Limb (tissue), 2 donors: ENCODE measurements around the gene IL1RAPL1.
"Not testable (repeated sequence)": the region's sequence is repeated elsewhere in the genome, so short reads cannot be mapped to it uniquely, and the experiment has no call there.

ENCODE experiments used
- DNase-seq, 2 donors: peaks; one replicate each; pipeline ENCODE4 v3.0.0-alpha.2; 2016; ENCODE audit errors: extremely low spot score in 2 of 2

The IL1RAPL1 gene

DNA sequence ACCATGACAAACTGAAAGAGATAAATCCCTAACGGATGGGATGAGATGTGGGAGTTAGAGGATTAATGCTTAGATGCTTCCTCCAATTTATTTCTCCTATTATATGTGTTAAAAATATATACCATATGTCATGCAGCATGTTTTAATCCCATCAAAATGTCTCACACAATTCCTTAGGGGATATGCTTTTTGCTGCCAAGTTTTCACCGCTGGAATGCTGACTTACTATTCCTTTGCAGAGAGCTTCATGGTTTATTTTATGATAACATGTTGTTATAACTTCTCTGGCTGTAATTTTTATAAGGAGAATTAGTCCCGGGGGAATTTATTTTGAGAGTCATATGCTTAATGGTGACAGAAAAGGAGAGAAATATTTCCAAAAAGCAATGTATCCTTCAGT, 670.3 kb downstream of the IL1RAPL1 start:
- peak; percentile 23 to 24 for DNase-seq

DNA sequence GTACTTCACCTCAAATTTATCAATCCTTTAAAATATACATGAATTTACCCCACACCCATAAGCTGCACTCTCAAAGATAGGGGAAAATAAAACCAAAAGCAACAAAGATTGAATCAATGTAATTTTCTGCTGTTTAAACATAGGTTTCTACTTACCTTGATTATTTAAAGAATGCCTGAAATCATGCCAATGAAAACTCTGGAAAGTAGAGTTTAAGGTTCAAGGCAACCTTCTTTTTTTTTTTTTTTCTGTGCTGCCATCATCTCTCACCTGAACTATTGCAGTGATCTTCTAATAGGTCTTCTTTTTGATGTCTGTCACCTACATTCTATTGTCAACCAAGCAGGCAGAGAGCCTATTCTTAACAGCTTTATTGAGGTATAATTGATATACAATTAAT, 682.1 kb downstream of the IL1RAPL1 start:
- no peak for DNase-seq

DNA sequence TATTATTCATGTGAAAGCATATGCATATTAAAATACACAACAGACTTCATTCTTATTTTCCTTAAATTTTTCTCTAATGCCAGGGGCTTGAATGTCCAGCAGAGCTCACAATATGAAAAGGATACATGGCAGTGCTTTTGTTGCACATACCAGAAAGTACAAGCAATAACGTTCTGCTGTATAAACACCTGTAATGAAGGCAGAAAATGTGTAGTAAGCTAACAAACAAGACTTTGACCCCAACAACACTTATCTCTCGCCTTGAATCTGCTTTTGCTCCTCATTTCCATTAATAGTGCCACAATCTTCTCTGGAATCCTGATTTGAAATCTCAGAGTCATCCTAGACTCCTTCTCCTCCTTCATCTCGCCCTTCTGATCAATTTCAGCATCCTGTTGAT, 687.3 kb downstream of the IL1RAPL1 start:
- DNase-seq, result no peak

DNA sequence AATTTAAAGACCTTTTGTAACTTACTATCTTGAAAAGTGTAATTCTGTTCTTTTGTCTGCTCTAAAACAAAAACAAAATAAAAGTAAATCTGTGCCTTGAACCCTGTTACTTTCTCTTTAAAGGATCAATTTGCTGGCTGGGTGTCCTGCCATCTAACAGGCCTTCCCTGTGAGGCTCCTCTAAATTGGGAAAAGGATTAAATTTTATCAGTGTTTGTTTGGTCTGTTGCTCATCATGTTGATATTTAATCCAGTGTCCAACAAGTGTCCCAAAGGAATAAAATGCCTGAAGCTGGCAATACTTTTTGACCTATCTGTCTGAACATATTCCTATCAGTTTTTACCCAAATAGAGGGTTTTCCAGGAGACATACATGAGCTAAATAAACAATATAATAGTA, 688.7 kb downstream of the IL1RAPL1 start:
- no peak for DNase-seq

DNA sequence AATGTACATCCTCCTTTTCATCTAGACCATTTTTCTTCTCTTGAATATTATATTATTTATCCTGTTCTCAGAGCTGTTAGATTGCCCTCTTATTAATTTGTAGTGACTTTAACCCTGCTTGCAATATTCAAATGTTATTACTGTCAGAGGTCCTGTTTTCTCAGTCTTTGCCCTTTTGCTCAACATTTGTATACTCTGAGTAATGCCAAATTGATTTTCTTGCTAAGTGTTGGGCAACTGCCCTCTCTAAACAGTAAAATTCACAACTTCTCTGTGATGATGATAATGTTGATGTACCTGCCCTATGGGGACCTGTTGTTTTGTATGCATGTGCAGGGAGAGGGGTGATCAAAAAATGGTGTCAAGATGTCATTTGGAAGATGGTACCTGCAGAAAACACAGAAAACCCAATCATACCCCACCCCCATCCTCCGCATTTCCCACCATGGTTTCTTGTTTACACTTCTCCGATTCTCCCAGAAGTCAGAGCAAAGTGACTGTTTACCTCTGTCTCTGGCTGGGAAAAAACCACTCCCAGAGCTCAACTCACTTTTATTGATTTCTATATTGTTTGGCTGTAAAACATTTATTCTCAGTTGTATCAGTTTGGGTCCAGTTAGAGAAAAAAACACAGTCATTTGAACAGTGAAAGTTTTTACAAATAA, 694.0 kb downstream of the IL1RAPL1 start:
- no peak for DNase-seq

DNA sequence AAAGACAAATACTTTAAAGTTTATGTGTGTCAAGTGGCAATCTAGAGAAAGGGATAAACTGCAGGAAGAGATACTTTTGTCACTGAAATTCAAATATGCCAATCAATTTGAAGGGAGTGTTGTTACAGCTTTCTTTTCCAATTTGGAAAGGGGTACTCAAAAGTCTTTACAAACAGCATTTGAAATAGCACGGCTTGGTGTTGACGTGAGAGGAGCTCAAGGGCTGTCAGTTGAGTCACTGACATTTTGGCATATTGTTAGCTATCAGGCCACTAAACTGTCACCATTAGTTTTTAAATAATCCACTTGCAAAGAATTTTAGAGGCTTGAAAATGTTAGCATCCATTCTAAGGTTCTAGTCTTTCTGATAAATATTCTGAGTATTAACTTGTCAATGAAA, 698.4 kb downstream of the IL1RAPL1 start:
- DNase-seq, result no peak

DNA sequence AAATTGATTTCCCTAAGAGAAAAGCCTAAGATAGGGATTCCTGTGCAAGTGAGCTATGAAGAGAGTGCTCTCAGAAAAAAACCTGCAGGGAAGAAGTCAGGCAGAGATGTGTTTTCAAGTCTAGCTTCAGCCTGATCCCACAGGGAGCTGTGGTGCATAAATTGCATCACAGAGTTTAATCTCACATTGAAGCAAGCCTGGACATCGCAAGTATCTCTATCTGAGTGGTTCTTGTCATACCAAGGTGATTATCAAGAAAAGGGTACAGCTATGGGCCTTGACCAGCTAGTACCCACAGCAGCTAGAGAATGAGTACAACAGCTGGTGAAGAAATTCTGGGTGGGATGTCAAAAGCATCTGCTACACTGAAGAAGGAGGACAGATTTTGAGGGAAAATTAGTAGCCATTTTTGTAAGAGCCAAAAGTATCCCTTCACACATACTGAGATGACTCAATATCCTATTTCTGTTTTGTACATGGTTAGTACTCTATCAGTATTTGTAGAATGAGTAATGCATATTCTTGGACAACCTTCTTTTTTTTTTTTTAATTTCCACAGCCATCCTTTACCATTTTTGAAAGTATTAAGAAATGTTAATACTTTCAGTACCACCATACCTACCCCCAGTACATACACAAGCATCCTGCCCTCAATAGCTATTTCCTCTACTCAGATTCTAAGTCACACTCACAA, 708.9 kb downstream of the IL1RAPL1 start:
- no peak for DNase-seq

DNA sequence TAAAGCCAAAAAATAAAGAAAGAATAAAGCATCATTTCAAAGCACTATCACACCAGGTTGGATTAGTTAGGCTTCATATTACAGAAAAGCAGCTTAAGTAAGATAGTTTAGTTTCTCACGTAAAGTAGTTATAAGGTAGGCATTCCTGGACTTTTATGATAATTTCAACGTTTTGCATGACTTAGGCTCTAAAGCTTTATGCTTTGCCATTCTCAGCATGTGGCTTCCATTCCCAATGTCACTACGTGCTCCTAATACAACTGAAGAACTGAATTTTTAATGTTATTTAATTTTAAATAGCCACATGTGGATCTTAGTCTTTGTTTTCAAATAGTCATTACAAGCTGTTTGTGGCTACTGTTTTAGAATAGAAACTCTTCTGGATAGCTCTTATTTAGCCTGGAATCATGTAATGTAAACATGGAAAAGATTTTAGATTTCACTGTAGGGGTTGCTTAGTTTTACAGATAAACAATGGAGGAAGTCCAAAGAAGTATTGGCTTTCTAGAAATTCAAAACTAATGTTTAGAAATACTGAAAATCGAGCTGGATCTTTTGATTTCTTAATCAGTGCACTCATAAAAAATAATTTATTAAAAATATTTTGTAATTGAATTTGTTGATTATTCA, 710.0 kb downstream of the IL1RAPL1 start:
- DNase-seq, result no peak

DNA sequence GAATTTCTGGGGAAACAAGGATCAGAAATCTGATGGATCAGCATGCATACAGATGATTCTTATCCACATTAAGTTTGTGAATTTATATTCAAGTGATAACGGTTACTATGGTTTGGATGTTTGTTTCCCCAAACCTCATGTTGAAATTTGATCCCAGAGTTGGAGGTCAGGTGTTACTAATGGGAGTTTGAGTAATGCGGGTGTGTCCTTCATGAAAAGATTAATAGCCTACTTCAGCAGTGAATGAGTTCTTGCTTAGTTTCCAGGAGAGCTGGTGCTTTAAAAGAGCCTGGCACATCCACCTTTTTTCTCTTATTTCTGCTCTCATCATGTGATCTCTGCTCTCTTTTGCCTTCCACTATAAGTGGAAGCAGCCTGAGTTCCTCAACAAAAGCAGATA, 712.4 kb downstream of the IL1RAPL1 start:
- DNase-seq, result no peak

DNA sequence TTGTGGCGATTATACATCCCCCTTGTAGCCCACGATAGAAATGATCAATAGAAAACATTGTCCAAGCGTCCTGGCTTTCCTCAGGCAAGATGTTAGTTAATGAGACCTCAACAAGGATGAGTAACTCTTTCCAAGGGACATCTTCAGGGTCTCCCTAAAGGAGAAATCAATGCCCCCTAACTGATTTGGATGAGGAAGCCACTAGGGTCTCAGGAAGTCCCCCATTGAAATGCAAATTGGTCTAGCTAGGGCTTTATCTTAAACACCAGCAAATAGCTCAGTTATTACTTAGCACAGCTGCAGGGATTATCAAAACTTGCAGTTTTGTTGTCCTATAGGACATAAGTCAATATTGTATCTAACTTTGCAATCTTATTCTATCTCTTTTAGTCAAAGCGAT, 721.5 kb downstream of the IL1RAPL1 start:
- no peak for DNase-seq

DNA sequence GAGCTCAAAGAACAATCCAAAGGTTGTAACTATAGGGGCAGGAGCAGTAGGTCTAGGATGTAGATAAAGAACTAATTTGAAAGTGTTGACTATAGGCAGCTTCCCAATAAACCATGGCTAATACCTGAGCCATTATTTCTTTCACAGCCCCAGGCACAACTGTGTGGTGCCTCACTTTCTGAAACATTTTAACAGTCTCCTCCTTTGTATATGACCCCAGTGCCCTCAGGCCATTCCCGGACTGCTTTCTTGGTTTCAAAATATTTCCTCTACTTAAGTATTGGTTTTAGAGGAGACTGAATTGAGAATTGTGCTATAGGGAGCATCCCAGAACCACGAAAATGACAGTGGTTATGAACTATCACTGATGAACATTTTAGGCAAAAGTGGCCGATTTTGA, 728.7 kb downstream of the IL1RAPL1 start:
- no peak for DNase-seq

DNA sequence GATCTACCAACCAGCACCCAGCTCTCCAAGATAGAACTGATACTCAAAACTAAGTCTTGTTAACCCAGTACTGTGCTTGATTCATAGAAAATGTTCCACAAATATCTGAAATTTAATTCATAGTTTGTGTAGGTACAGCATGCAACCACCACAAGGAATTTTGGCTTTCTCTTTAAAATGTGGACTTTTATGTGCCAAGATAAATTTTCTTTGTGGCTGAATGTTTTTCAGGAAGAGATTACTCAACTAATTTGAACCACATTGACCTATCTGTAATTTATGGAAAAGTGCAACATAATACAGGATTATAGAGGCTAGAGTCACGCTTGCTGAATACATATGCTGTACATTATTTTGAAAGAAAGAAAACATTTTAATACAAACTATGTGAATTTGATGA, 730.8 kb downstream of the IL1RAPL1 start:
- DNase-seq, result peak in 1 of 2 donors; percentile 1

DNA sequence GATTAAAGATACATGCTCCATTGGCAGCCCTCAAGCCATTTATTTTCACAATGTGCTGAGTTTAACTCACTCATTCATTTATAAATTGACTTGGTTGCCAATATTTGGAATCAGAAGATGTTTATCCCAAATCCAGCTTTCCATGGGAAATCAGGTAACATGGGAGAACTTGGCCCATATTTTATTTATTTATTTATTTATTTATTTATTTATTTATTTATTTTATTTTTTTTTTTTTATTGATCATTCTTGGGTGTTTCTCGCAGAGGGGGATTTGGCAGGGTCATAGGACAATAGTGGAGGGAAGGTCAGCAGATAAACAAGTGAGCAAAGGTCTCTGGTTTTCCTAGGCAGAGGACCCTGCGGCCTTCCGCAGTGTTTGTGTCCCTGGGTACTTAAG, 745.2 kb downstream of the IL1RAPL1 start:
- not testable (repeated sequence) for DNase-seq

DNA sequence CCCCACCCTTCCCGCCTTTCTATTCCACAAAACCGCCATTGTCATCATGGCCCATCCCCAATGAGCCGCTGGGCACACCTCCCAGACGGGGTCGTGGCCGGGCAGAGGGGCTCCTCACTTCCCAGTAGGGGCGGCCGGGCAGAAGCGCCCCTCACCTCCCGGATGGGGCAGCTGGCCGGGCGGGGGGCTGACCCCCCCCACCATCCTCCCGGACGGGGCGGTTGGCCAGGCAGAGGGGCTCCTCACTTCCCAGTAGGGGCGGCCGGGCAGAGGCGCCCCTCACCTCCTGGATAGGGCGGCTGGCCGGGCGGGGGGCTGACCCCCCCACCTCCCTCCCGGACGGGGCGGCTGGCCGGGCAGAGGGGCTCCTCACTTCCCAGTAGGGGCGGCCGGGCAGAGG, 745.8 kb downstream of the IL1RAPL1 start:
- not testable (repeated sequence) for DNase-seq

DNA sequence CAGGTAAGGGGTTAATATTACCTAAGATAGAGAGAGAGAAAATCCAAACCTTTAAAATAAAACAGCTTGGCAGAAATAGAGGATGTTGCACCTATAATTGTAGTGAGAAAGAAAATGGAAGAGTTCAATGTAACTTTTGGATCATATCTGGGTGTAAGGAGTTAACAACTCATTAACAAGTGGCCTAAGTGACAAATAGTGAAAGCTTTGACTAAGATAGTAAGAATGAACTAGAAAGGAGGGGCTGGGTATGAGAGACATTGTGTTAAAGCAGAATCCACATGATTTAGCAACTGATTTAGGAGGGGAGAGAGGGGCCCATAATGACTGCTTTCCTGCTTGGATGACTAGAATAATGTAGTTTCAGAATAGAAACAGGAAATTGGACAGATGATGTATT, 761.0 kb downstream of the IL1RAPL1 start:
- no peak for DNase-seq

DNA sequence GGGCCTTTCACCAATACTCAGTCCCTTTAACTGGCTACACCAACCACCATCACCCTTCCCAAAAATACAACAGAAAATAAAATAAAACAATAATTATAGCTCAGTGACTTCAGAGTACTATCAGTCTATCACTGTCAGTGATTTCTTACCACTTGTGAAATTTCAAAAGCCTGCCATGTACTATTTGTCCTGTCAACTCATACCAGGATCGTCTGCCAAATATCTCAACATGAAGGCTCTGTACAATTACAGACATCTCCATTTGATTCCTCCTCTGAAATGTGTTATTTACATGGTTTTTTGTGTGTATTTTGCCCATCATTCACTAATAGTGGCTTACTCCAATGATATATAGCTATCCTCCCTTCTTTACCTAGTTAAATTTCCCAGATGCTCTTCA, 772.0 kb downstream of the IL1RAPL1 start:
- DNase-seq, result no peak

DNA sequence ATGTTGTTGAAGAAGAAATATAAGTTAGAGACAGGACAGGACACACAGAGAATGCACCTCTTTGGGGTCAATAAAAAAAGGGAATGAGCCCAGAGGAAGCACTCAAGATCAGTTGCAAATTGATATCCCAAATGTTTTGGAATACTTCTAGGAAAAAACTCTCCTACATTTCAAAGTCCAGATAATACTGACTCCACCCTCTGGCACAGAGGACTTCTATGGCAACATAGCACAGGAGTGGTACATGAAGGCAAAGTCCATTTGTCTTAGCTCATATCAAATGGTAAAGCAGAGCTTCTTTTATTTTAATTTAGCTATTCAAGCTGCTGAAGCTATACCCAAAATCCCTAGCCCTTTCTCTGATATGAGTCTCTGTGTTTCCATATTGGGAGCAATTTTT, 787.5 kb downstream of the IL1RAPL1 start:
- not testable (repeated sequence) for DNase-seq

DNA sequence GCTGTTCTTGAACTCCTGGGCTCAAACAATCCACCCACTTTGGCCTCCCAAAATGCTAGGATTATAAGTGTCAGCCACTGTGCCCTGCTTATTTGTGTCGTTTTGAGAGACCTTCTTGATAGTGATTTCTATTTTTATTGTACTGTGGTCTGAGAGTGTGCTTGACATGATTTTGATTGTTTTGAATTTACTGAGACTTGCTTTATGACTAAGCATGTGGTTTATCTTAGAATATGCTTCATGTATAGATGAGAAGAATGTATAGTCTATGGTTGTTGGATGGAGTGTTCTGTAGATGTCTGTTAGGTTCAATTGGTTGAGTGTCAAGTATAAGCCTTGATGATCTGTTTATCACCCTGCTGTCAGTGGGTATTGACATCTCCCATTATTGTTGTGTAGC, 789.3 kb downstream of the IL1RAPL1 start:
- DNase-seq, result no peak

DNA sequence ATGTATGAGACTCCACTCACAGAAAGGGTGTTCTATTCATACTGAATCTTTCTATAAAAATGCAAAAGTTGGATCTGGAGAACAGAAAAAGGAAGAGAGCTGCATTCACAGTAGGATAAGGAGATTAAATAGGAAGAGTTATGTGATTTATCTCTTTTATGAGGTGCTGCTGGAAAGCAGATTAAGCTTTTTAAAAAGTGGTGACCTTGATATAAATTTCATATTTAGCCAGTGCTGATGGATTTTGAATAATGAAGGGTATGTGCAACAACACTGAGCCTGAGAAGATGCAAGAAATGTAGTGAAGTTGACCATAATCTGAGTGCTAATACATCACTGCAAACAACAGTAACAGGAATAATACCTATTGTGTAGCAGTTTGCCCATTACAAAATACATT, 795.6 kb downstream of the IL1RAPL1 start:
- DNase-seq, result no peak

DNA sequence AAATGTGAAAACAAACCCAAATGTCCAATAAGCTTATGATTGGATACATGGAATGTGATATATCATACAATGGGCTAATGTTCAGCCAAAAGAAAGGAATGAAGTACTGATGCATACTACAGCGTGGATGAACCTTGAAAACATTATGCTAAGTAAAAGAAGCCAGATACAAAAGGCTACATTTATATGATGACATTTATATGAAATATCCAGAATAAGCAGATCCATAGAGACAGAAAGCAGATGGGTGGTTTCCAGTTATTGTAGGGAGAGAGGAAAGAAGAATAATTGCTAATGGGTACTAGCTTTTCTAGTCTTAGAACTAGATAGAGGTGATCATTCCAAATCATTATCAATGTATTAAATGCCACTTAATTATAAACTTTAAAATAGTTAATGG, 801.3 kb downstream of the IL1RAPL1 start:
- DNase-seq, result no peak

DNA sequence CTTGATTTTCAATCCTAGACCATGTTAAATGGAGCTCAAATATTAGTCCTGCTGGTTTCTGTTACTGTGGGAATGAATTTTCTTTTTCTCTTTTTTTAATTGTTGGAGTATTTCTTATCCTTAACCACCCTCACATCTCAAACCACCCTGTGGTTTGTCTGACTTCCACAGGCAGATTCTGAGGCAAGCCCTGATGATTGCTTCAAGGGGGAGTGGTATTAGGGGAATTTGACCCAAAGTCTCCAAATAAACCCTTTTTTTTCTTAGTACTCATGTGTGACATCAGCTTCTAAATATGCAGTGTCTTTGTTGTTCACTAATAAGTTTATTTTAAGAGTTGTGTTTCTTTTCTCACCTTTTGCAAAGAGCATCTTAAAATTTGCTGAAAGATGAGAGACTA, 810.3 kb downstream of the IL1RAPL1 start:
- DNase-seq, result no peak

DNA sequence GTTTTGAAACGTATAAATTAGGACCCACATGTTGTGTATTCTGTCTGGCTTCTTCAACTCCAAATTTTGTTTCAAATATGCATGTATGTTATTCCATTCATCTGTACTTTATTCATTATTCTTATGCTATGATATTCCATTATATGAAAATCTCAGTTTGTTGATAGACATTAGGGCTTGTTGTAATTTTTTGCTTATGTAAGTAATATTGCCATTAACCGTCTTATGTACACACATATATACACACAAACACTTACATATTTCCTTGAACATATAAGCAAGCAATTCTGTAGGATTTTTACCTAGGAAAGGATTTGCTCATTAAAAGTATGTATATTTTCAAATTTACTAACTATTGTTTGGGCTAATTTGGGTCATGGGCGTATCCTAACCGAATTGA, 820.1 kb downstream of the IL1RAPL1 start:
- DNase-seq, result no peak
